NCI-H1417 (cell line): Measurements from ENCODE around the gene SNAI3.

Source experiments
- DNase-seq, 3 experiments: peaks; one replicate each; lab custom pipeline; 2025; lab: John Stamatoyannopoulos, UW

The SNAI3 gene

DNA sequence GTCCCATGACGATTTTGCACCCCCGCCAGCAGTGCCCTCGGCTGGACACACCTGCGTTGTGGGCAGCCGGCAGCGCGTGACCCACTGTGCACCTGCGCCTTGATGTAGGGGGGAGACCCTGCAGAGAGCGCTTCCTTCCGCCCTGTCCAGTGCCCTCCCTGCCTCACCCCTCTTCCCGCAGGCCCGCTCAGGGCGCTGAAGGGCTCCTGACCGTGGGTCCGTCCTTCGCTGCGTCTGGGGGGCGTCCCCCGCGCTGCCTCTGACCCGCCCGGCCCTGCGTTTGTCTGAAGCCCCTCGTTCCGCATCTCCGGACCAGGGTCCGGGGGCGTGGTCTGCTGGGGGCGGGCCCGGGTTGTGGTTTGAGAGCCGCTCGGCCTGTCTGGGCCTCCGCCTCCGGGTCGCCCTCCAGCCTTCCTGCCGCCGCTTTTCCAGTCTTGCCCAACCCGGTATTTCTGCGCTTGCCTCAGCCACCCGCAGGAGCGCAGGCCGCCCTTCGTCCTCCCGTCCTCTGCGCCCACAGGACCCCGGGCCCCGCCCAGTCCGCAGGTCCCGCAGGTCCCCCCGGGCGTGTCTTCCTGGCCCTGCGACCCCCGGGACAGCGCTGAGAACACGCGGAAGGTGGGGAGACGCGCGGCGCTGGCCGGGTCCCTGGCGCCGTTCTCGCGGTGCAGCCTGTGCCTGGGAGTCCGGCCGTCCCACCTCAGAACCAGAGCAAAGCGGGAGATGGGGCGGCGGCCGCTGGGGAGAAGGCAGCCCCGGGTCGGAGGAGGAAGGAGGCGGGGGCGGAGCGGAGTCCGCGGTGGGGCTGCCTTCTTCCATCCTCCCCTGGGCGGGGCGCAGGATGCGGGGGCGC is 51.9 kb downstream of the SNAI3 start:
- no peak for DNase-seq

DNA sequence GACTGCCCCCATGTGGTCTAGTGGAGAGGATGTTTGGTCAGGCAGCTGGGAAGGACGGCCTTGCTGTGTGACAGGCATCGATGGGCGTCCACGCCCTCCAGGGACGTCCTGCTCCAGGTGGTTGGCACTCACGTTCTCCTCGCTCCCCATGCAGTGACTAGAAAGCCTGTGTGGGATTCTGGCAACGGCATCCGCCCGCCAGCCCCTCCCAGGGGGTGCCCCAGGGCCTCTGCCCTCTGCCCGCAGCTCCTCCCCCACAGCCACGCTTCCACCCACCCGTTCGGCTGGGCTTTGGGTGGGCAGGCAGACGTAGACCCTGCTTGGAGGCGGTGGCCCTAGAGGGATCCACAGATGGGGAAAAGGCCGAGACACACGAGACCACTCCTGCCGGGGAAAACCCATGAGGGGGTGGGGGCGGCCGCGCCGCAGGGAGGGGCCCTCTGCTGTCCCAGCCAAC is 52.6 kb downstream of the SNAI3 start:
- no peak for DNase-seq

DNA sequence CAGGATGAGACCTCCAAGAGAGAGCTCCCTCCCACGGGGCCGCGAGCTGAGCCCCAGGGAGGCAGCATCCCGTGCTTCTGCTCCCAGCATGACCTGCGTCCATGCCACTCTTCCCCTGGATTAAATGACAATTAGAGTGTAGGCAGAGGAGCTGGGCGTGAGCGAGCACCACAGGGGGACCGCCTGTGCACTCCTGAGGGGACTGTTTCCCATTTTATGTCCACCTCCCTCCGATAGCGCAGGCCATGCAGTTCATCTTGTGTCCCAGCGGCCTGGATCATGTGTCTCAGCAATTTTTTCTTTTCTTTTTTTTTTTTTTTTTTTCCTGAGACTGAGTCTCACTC is 53.7 kb downstream of the SNAI3 start:
- no peak for DNase-seq

DNA sequence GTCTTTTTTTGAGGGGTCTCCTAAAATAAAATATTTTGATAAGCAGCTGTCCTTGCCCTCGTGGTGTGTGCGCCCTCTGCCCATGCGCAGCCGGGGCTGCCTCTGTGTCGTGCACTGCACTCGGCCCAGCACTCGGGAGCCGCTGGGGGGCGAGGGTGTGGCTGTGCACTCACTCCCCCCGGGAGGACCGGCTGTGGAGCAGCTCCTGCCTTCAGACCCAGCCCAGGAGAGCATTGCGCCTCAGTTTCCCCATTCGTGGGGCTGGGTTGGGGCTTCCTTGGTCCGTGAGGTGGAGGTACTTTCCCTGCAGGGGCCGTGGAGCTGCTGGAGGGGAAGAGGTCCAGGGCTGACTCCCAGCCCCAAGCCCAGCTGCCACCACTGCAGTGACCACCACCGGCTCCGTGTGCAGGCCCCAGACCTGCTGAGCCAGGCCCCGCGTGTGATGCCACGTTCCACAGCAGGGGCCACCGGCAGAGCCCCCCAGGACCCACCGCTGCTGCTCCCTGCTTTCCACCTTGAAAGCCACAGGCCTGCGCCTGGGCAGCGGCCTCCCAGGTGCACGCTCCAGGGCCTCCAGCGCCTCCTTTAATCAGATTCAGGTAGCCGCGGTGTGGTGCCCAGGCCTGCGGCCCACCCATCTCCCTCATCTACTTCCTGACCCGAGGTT is 54.3 kb downstream of the SNAI3 start:
- DNase-seq: no peak

DNA sequence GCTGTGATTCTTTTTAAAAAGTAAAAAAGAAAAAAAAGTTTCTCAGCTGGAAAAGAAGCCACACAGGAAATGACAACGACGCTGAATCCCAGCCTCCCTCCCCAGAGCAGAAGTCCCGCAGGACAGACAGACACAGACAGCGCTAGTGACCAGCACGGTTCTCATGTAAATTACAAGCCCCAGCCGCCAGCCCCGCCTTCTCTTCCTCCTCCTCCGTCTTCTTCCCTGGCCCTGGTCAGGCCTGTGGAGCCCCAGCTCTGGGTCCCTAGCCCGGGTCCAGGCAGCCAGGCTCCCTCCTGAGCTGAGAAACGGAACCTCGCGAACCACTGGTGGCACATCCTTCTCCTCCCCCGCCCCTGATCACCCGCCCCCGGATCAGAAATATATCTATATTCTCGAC is 54.9 kb downstream of the SNAI3 start:
- DNase-seq: no peak

DNA sequence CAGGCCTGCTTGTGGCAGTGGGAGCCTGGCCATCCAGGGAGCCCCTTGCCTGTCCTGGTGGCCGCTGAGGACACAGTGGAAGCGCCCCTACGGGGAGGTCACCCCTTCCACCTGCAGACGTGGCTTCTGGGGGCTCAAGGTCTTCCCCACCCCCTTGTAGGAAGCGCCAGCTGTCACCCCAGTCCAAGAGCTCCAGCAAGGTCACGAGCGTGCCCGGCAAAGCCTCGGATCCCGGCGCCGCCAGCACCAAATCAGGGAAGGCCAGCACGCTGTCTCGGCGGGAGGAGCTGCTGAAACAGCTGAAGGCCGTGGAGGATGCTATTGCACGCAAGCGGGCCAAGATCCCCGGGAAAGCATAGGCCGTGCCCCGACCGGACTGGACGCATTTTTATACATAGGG is 55.4 kb downstream of the SNAI3 start:
- no peak for DNase-seq

DNA sequence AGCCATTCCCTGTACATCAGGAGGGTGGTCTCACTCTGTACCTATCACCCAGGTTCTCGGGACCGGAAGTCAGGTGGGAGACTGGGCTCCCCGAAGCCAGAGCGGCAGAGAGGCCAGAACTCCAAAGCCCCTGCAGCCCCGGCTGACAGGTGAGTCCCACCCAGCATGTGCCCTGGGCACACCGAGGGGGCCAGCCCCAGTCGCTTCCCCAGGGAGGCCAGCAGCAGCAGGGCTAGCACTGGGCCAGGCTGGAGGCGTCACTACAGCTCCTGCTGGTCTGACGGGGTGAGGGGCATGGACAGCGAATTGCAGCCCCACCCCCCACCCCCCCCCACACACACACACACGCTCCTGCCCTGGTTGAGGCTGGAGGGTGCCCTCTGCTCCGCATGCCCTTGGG is 55.9 kb downstream of the SNAI3 start:
- DNase-seq: no peak

DNA sequence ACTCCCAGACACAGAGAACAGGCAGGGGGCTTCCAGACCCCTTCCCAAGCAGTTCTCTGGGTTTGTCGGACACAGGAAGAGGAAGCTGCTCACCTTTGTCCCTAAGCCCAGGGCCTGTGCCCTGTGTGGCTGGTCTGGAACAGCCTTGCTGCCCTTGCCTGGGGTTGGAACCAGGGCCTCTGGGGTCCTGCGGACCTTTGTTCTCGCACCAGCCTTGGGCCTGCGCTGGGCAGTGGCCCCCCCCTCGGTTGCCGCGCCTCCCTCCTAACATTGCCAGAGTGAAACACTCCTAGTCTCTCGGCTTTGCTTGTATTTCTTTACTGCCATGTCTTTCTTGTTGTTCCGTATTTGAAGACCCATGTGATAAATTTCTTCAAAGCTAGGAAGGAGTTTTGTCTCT is 56.5 kb downstream of the SNAI3 start:
- DNase-seq: no peak

DNA sequence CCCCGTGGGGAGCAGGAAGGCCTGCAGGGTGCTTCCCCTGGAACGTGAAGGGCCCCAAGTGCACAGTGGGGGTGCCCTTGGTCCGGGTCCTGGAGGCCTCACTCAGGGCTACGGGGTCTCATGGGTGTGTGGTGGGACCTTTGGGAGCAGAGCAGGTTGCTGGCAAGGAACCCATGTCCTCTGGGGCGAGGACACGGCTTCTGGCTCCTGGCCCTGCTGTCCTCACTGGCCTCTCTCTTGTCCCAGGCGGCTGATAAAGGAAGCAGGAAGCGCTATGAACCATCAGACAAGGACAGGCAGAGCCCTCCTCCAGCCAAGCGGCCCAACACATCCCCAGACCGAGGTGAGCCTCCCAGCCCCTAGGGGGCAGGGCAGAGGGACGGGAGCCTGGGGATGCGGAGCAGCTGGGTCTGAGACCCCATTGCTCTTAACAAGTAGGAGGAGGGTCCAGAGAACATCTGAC is 57.8 kb downstream of the SNAI3 start:
- no peak for DNase-seq
